K562 (cell line): Measurements from ENCODE around the gene PYGO2. TPM values are rescaled to one million over a fixed set of nuclear protein-coding genes. Genes with fewer than 3 reads are reported as not detected.

Source experiments
- ATAC-seq: fragments of 200-7000 bp; cut with Tn5 transposase; 3 replicates; pipeline ENCODE4 v1.9.1; 2020; ENCODE audit warnings: moderate library complexity
- BruUV-seq: library from RNA; stranded (reverse); fragments of 400-500 nt; replicated peaks from 2 replicates; lab custom pipeline; 2021; lab: Mats Ljungman, UMichigan
- CTCF ChIA-PET: fragments of 300-600 bp; formaldehyde crosslinking; extraction: SDS; loops from one replicate; lab custom pipeline; 2021; ENCODE audit warnings: low intra/inter-chr PET ratio; lab: Yijun Ruan, JAX
- POLR2A ChIA-PET: fragments of 300-600, 350-650 bp; sonication (Branson Sonifier 250); formaldehyde crosslinking; extraction: SDS; loops from one replicate; lab custom pipeline; 2021; ENCODE audit warnings: antibody characterized with exemption, inconsistent platforms; lab: Yijun Ruan, JAX
- DNase-seq, 4 experiments: peaks; one replicate each; pipeline versions ENCODE4 v3.0.0 to v3.0.0-alpha.2; 2011 to 2018; ENCODE audit warnings: low spot score in 3 of 4, mixed read lengths in 3 of 4; ENCODE audit errors: extremely low read depth in 1 of 4
- FAIRE-seq: peaks from 2 replicates; lab custom pipeline; 2011; peaks lifted over from hg19 to GRCh38; lab: Jason Lieb, UNC
- H2AFZ ChIP-seq: 2 replicates; pipeline ENCODE4 v1.6.0; 2011; ENCODE audit warnings: low read depth, low read length, control low read depth, inconsistent platforms
- H3K27ac ChIP-seq: fragments of 200-600 bp; 3 replicates; pipeline ENCODE4 v1.8.0; 2011; ENCODE audit warnings: low read depth, mild to moderate bottlenecking, control low read depth, inconsistent platforms, low read length, moderate library complexity, mixed read lengths; ENCODE audit errors: extremely low read depth
- H3K27me3 ChIP-seq, 2 experiments: fragments of 300-600 bp in 1 of 2; 2 replicates in 1 of 2; 3 replicates in 1 of 2; pipeline versions ENCODE4 v1.6.0 to v1.8.0; 2011; ENCODE audit warnings: inconsistent platforms in 2 of 2, low read length in 2 of 2, mild to moderate bottlenecking in 1 of 2, mixed read lengths in 1 of 2, moderate library complexity in 1 of 2; ENCODE audit not compliant: control insufficient read depth in 2 of 2, insufficient read depth in 2 of 2
- H3K36me3 ChIP-seq: fragments of 300-600 bp; 3 replicates; pipeline ENCODE4 v1.8.0; 2011; ENCODE audit warnings: mild to moderate bottlenecking, low read length, inconsistent platforms; ENCODE audit not compliant: control insufficient read depth, insufficient read depth
- H3K4me1 ChIP-seq, 2 experiments: fragments of 200-600 bp in 1 of 2; replicated peaks in 1 of 2; 2 replicates in 1 of 2; 3 replicates in 1 of 2; pipeline versions ENCODE4 v1.5.1 to v1.8.0; 2011; ENCODE audit warnings: inconsistent platforms in 2 of 2, low read length in 2 of 2, mild to moderate bottlenecking in 1 of 2, mixed read lengths in 1 of 2, moderate library complexity in 1 of 2; ENCODE audit not compliant: control insufficient read depth in 2 of 2, insufficient read depth in 2 of 2
- H3K4me2 ChIP-seq: 2 replicates; pipeline ENCODE4 v1.6.1; 2011; ENCODE audit warnings: low read length, control low read depth, inconsistent platforms, mixed read lengths; ENCODE audit not compliant: insufficient read depth
- H3K4me3 ChIP-seq: fragments of 200-600 bp; sonication (generic), shearing (Covaris generic); 2 replicates; pipeline ENCODE4 v1.5.1; 2016; ENCODE audit warnings: control low read depth, inconsistent platforms
- H3K79me2 ChIP-seq: fragments of 200-600 bp; 3 replicates; pipeline ENCODE4 v1.8.0; 2011; ENCODE audit warnings: low read length, inconsistent platforms; ENCODE audit not compliant: control insufficient read depth, insufficient read depth
- H3K9ac ChIP-seq, 2 experiments: 2 replicates each; pipeline versions ENCODE4 v1.6.0 to v1.6.1; 2011; ENCODE audit warnings: low read depth in 2 of 2, low read length in 2 of 2, control low read depth in 1 of 2, inconsistent platforms in 1 of 2, mild to moderate bottlenecking in 1 of 2, mixed read lengths in 1 of 2; ENCODE audit not compliant: insufficient read depth in 1 of 2
- H3K9me1 ChIP-seq: one replicate; pipeline ENCODE4 v1.6.0; 2011; ENCODE audit warnings: inconsistent platforms, mild to moderate bottlenecking, low read length, moderate library complexity; ENCODE audit not compliant: control insufficient read depth, insufficient read depth
- H3K9me3 ChIP-seq: replicated peaks from 2 replicates; pipeline ENCODE4 v1.5.1; 2011; ENCODE audit warnings: low read depth, low read length, inconsistent platforms; ENCODE audit not compliant: control insufficient read depth, insufficient read depth
- H4K20me1 ChIP-seq: replicated peaks from 2 replicates; pipeline ENCODE4 v1.6.1; 2011; ENCODE audit warnings: low read length, inconsistent platforms, mixed read lengths; ENCODE audit not compliant: control insufficient read depth, insufficient read depth
- BRD9 ChIP-seq: fragments of 450-650 bp; IDR thresholded peaks from 2 replicates; pipeline ENCODE4 v1.6.1; 2018; ENCODE audit warnings: low read depth; ENCODE audit not compliant: partially characterized antibody
- GABPA ChIP-seq: fragments of 200-800 bp; sonication (Bioruptor generic); conservative IDR thresholded peaks from 2 replicates; pipeline ENCODE4 v1.6.1; 2016; ENCODE audit warnings: low read depth, missing genetic modification characterization, missing compliant biosample characterization
- GABPB1 ChIP-seq: sonication (generic); formaldehyde crosslinking; IDR thresholded peaks from 2 replicates; pipeline ENCODE4 v1.8.0; 2022; ENCODE audit warnings: mild to moderate bottlenecking, missing genetic modification reagents
- HDGF ChIP-seq: fragments of 450-650 bp; IDR thresholded peaks from 2 replicates; pipeline ENCODE4 v1.6.1; 2016
- HMGN3 ChIP-seq: IDR thresholded peaks from 2 replicates; pipeline ENCODE4 v1.6.1; 2011; ENCODE audit warnings: borderline replicate concordance, low read depth, mild to moderate bottlenecking, mixed read lengths, low read length; ENCODE audit not compliant: insufficient read length; ENCODE audit errors: extremely low read depth
- KDM4B ChIP-seq, 2 experiments: fragments of 450-650 bp in 1 of 2; sonication (generic) in 1 of 2; IDR thresholded peaks; 2 replicates each; pipeline ENCODE4 v1.6.1; 2016 to 2017; ENCODE audit warnings: borderline replicate concordance in 2 of 2, antibody characterized with exemption in 1 of 2, low read depth in 1 of 2, mild to moderate bottlenecking in 1 of 2
- MBD2 ChIP-seq: sonication (generic); IDR thresholded peaks from 2 replicates; pipeline ENCODE4 v1.6.1; 2016; ENCODE audit warnings: low read depth, borderline replicate concordance
- MECOM ChIP-seq: fragments of 250-450 bp; sonication (Bioruptor Pico); IDR thresholded peaks from 2 replicates; pipeline ENCODE4 v1.8.0; 2022; ENCODE audit warnings: inconsistent platforms
- MYNN ChIP-seq, 2 experiments: sonication (generic); formaldehyde crosslinking in 1 of 2; IDR thresholded peaks; 2 replicates each; pipeline versions ENCODE4 v1.5.0 to v1.6.1; 2016 to 2020; ENCODE audit warnings: antibody characterized with exemption in 1 of 2, missing genetic modification reagents in 1 of 2
- NR2C2 ChIP-seq, 2 experiments: fragments of 200-800 bp in 1 of 2; sonication (Bioruptor generic) in 1 of 2; sonication (generic) in 1 of 2; formaldehyde crosslinking in 1 of 2; IDR thresholded peaks; 2 replicates each; pipeline versions ENCODE4 v1.6.1 to v1.8.0; 2016 to 2022; ENCODE audit warnings: mild to moderate bottlenecking in 1 of 2, missing compliant biosample characterization in 1 of 2, missing genetic modification characterization in 1 of 2, missing genetic modification reagents in 1 of 2
- POLR2A ChIP-seq: fragments of 450-650 bp; conservative IDR thresholded peaks from 2 replicates; pipeline ENCODE4 v1.6.1; 2016
- POLR2G ChIP-seq: fragments of 200-400 bp; formaldehyde crosslinking; IDR thresholded peaks from 2 replicates; pipeline ENCODE4 v1.6.1; 2017; ENCODE audit warnings: low read depth, mild to moderate bottlenecking, antibody characterized with exemption, low read length, moderate library complexity
- SRSF3 ChIP-seq: fragments of 200-400 bp; formaldehyde crosslinking; IDR thresholded peaks from 2 replicates; pipeline ENCODE4 v1.6.1; 2016; ENCODE audit warnings: mild to moderate bottlenecking, low read length, moderate library complexity; ENCODE audit not compliant: insufficient read depth
- TEAD4 ChIP-seq, 2 experiments: sonication (generic) in 1 of 2; formaldehyde crosslinking in 1 of 2; IDR thresholded peaks; 2 replicates each; pipeline versions ENCODE4 v1.6.1 to v1.8.0; 2012 to 2022; ENCODE audit warnings: borderline replicate concordance in 1 of 2, inconsistent platforms in 1 of 2, low read length in 1 of 2, mild to moderate bottlenecking in 1 of 2, missing genetic modification reagents in 1 of 2
- ZNF354B ChIP-seq: fragments of 250-450 bp; sonication (Bioruptor Pico); IDR thresholded peaks from 2 replicates; pipeline ENCODE4 v1.4.0; 2020
- ZNF77 ChIP-seq: fragments of 250-450 bp; sonication (Bioruptor Pico); IDR thresholded peaks from 2 replicates; pipeline ENCODE4 v1.5.0; 2020
- WGBS: fragments of 100-300 bp; shearing (Covaris generic); methylation state at CpG from one replicate; pipeline ENCODE4 v1.1.6; 2016; ENCODE audit warnings: low coverage, mixed read lengths; ENCODE audit not compliant: insufficient coverage; ENCODE audit errors: missing lambda C conversion rate; 5-methylcytosine and 5-hydroxymethylcytosine counted together
- in situ Hi-C: fragments of 300-500 bp; cut with MboI; formaldehyde crosslinking; loops from 4 replicates; pipeline ENCODE4 v1.15.0; 2018; ENCODE audit warnings: inconsistent platforms, mixed read lengths
- intact Hi-C: fragments of 100-400 bp; cut with micrococcal nuclease; formaldehyde crosslinking; loops from 2 replicates; pipeline ENCODE4 v1.14.2; 2022
- polyA plus RNA-seq, 8 experiments: library from polyadenylated mRNA; depleted of rRNA in 4 of 8; stranded (reverse) in 5 of 8; unstranded in 3 of 8; fragments of >200 nt; fragmentation: Nextera tagmentation in 2 of 8; fragmentation: Illumina TruSeq in 1 of 8; extraction: Ambion mirVana in 2 of 8; extraction: Trizol in 1 of 8; gene quantifications; 2 replicates each; pipeline versions ENCODE4 v1.2.1 to v1.2.3, GENCODE V29; 2011 to 2014; ENCODE audit warnings: inconsistent platforms in 1 of 8, missing spikeins in 1 of 8
- total RNA-seq, 7 experiments: library from RNA; depleted of rRNA in 6 of 7; stranded (reverse); fragments of >200 nt in 6 of 7; fragmentation: Illumina TruSeq in 2 of 7; extraction: Trizol in 2 of 7; gene quantifications; 2 replicates each; pipeline versions ENCODE4 v1.2.1 to v1.2.3, GENCODE V29; 2011 to 2021; ENCODE audit warnings: low replicate concordance in 1 of 7
- TF ChIP-seq, protein P1 (sequence below): fragments of 450-650 bp; formaldehyde crosslinking; IDR thresholded peaks from 2 replicates; pipeline ENCODE4 v1.4.0; 2020; ENCODE audit warnings: mild to moderate bottlenecking, moderate library complexity
- TF ChIP-seq, protein P2 (sequence below): fragments of 450-650 bp; IDR thresholded peaks from 2 replicates; pipeline ENCODE4 v1.6.1; 2016; ENCODE audit warnings: antibody characterized with exemption

The PYGO2 gene
- total and polyA plus RNA-seq, 9 of the 15 experiments (the other 6 are each of a cell fraction or from before 2014, with no cell fraction given) = 8.3 to 36.2 (median 18.2) TPM

DNA sequence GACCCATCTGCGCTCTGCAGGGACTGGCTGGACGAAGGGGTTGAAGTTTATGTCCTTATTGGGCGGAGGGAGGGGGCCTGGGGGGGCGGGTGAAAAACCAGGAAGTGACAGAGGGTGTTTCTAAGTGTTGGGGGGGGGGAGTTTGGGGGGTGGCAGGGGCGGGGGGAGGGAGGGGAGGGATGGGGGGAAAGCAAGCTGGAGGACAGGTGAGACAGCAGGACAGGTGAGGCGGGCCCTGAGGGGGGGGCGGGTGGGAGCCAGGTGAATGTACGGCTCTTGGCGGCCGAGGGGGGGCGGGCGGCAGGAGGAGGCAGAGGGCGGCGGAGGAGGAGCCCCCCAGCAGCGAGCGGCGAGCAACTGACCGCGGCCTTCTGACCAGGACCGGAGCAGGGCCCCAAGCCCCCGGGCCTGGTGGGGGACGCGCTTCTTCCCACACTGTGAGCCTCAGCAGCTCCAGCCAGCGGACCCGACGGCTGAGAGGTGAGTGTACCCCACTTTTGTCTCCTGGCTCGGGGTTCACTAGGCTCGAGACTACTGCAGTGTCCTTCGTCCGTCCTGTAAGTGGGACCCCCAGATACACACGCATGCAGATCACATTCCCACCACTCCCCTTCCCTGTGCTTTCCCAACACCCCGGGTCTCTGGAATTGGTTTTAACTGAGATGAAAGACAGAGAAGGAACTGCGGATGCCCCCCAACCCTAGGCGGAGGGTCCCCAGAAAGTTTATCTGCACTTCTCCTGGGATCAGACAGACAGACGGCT lies 41.1 kb upstream of the PYGO2 start, which contains the start of gene ZBTB7B:
Gene ZBTB7B (plus strand): TSS at position 339 of the 763 bp plus-strand sequence. CDS start 11,859 bp downstream, outside the sequence.
- no TSS peak for BruUV-seq
- peak; percentile 48 to 79 (median 58) for DNase-seq
- H3K4me2 ChIP-seq = peak within 1 kb of the TSS; percentile 99
- H3K9me1 ChIP-seq = no peaks in the 10 kb centered on the region
- intact Hi-C loops = loop anchor here (1.0 to 5.0 kb wide), 4 partner anchors 15 to 445 kb away; partner anchors contain the start of genes EFNA3 and UBE2Q1
- peaks cover 45 to 74% of the 10 kb centered on the region in 2 experiments for H3K4me1 ChIP-seq
- H2AFZ ChIP-seq = peak within 1 kb of the TSS; percentile 95
- in situ Hi-C loops = no loop called here
- peak within 1 kb of the TSS; percentile 99 for H3K27ac ChIP-seq
- ChIA-PET POLR2A (interaction anchor here (0.6 to 1.5 kb wide), 2 partner anchors 19 to 39 kb away, joined by 3 read pairs; no protein-coding TSS in a partner anchor), CTCF (no interaction called here)
- H3K4me3 ChIP-seq = peak within 1 kb of the TSS; percentile 97
- no peaks in the 10 kb centered on the region for H3K27me3 ChIP-seq
- peak; percentile 32 for FAIRE-seq
- peak; percentile 0; the same call in 1 of the 3 replicates for ATAC-seq
- no peaks in the 10 kb centered on the region for H3K9me3 ChIP-seq
- peaks cover 58% of the 10 kb centered on the region for H3K79me2 ChIP-seq
- peak within 1 kb of the TSS; percentile 99 for H3K9ac ChIP-seq
- peaks cover 33% of the 10 kb centered on the region; the same call in 2 of the 3 replicates for H3K36me3 ChIP-seq
- WGBS = 2% methylated on average over 13 of the region's 35 CpGs
- H4K20me1 ChIP-seq = peaks cover 3% of the 10 kb centered on the region; the same call in 1 of the 2 replicates
- no peak for TF ChIP-seq GABPB1 (CRISPR knock-in tag)
- TF ChIP-seq MYNN (IDR thresholded peaks at IDR 0.05) = no peak
- TF ChIP-seq MYNN (CRISPR knock-in tag; IDR thresholded peaks at IDR 0.05) = 0 out of 2 replicates have a peak, but pooled peaks have one; percentile 8
- TF ChIP-seq POLR2A = peak; percentile 10; the same call in 1 of the 2 replicates
- TF ChIP-seq, protein P1, sequence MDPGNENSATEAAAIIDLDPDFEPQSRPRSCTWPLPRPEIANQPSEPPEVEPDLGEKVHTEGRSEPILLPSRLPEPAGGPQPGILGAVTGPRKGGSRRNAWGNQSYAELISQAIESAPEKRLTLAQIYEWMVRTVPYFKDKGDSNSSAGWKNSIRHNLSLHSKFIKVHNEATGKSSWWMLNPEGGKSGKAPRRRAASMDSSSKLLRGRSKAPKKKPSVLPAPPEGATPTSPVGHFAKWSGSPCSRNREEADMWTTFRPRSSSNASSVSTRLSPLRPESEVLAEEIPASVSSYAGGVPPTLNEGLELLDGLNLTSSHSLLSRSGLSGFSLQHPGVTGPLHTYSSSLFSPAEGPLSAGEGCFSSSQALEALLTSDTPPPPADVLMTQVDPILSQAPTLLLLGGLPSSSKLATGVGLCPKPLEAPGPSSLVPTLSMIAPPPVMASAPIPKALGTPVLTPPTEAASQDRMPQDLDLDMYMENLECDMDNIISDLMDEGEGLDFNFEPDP (CRISPR knock-in tag) = no peak
- peak; percentile 33; the same call in 1 of the 2 replicates for TF ChIP-seq SRSF3
- TF ChIP-seq ZNF354B (CRISPR knock-in tag) = no peak
- TF ChIP-seq BRD9 = peak; percentile 22
- peak; percentile 52; the same call in 1 of the 2 replicates for TF ChIP-seq POLR2G
- TF ChIP-seq MECOM (CRISPR knock-in tag) = no peak
- 0 out of 2 replicates have a peak, but pooled peaks have one; percentile 17 for TF ChIP-seq MBD2
- peak; percentile 28 for TF ChIP-seq HMGN3
- no peak for TF ChIP-seq NR2C2 (CRISPR knock-in tag; IDR thresholded peaks at IDR 0.05)
- TF ChIP-seq NR2C2 (tag; IDR thresholded peaks at IDR 0.05) = no peak
- 0 out of 2 replicates have a peak, but pooled peaks have one; percentile 22 for TF ChIP-seq HDGF
- TF ChIP-seq KDM4B (IDR thresholded peaks at IDR 0.05; ENCODE audit: borderline replicate concordance in 2 of 2, low read depth in 1 of 2) = peak in 1 of 2 experiments; percentile 50; a peak in 1 of 4 replicates
- TF ChIP-seq, protein P2, sequence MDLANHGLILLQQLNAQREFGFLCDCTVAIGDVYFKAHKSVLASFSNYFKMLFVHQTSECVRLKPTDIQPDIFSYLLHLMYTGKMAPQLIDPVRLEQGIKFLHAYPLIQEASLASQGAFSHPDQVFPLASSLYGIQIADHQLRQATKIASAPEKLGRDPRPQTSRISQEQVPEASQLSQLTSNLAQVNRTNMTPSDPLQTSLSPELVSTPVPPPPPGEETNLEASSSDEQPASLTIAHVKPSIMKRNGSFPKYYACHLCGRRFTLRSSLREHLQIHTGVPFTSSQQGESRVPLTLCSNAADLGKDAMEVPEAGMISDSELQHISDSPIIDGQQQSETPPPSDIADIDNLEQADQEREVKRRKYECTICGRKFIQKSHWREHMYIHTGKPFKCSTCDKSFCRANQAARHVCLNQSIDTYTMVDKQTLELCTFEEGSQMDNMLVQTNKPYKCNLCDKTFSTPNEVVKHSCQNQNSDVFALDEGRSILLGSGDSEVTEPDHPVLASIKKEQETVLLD = 0 out of 2 replicates have a peak, but pooled peaks have one; percentile 19
- TF ChIP-seq GABPA (tag) = peak; percentile 30; the same call in 1 of the 2 replicates
- no peak for TF ChIP-seq ZNF77 (CRISPR knock-in tag)
- no peak for TF ChIP-seq TEAD4 (IDR thresholded peaks at IDR 0.05; ENCODE audit: low read length)
- TF ChIP-seq TEAD4 (CRISPR knock-in tag; IDR thresholded peaks at IDR 0.05; ENCODE audit: borderline replicate concordance) = no peak
